RWPE2 (cell line): ENCODE measurements around the gene OR8S1.
"Not testable (repeated sequence)": the region's sequence is repeated elsewhere in the genome, so short reads cannot be mapped to it uniquely, and the experiment has no call there.

Source experiments
- ATAC-seq: fragments of 200-7000 bp; cut with Tn5 transposase; 3 replicates; pipeline ENCODE4 v1.9.1; 2021; ENCODE audit warnings: low read depth
- DNase-seq: peaks from one replicate; pipeline ENCODE4 v3.0.0-alpha.2; 2020; ENCODE audit warnings: low spot score
- H3K27ac ChIP-seq: fragments of 450-650 bp; 2 replicates; pipeline ENCODE4 v1.5.1; 2017; ENCODE audit warnings: mild to moderate bottlenecking; ENCODE audit not compliant: poor library complexity, severe bottlenecking
- H3K27me3 ChIP-seq: fragments of 250-450 bp; sonication (Bioruptor Pico); 2 replicates; pipeline ENCODE4 v1.5.1; 2021; ENCODE audit warnings: mild to moderate bottlenecking, moderate library complexity; ENCODE audit not compliant: insufficient read depth, poor library complexity, severe bottlenecking
- H3K36me3 ChIP-seq: fragments of 250-450 bp; sonication (Bioruptor Pico); 2 replicates; pipeline ENCODE4 v1.5.1; 2020; ENCODE audit warnings: low read depth, mild to moderate bottlenecking, moderate library complexity
- H3K4me1 ChIP-seq: fragments of 250-450 bp; sonication (Bioruptor Pico); 2 replicates; pipeline ENCODE4 v1.5.1; 2021; ENCODE audit warnings: mild to moderate bottlenecking, moderate library complexity; ENCODE audit not compliant: insufficient read depth, poor library complexity, severe bottlenecking
- H3K4me3 ChIP-seq: fragments of 250-450 bp; sonication (Bioruptor Pico); 2 replicates; pipeline ENCODE4 v1.5.1; 2021; ENCODE audit warnings: mild to moderate bottlenecking, moderate library complexity; ENCODE audit not compliant: severe bottlenecking
- H3K9me3 ChIP-seq: fragments of 250-450 bp; sonication (Bioruptor Pico); 2 replicates; pipeline ENCODE4 v1.5.1; 2021; ENCODE audit warnings: mild to moderate bottlenecking, moderate library complexity; ENCODE audit not compliant: severe bottlenecking
- CTCF ChIP-seq: fragments of 450-650 bp; IDR thresholded peaks from one replicate; pipeline ENCODE4 v1.5.1; 2017; ENCODE audit warnings: mild to moderate bottlenecking, moderate library complexity; ENCODE audit not compliant: poor library complexity, severe bottlenecking

OR8S1 gene

GRCh38 chr12:48512855-48513254, 12.6 kb upstream of the OR8S1 start:
- ATAC-seq: no peak
- TF ChIP-seq CTCF: no peak
- no peak overlapping the region for H3K4me3 ChIP-seq

GRCh38 chr12:48514728-48515127, 10.7 kb upstream of the OR8S1 start:
- Histone ChIP-seq H3K36me3 (no peaks in the 10 kb centered on the region), H3K4me3 (no peak overlapping the region), H3K4me1 (no peaks in the 10 kb centered on the region), H3K27me3 (peaks cover 19% of the 10 kb centered on the region), H3K27ac (no peak overlapping the region), H3K9me3 (no peaks in the 10 kb centered on the region)
- DNase-seq (no peak), ATAC-seq (no peak)
- TF ChIP-seq CTCF: no peak

More at GRCh38 chr12:48512855-48513254, 12.6 kb upstream of the OR8S1 start:
- H3K27me3 ChIP-seq: peaks cover 26% of the 10 kb centered on the region
- no peaks in the 10 kb centered on the region for H3K9me3 ChIP-seq
- DNase-seq: no peak
- H3K27ac ChIP-seq: no peak overlapping the region
- H3K36me3 ChIP-seq: no peaks in the 10 kb centered on the region
- no peaks in the 10 kb centered on the region for H3K4me1 ChIP-seq

- ATAC-seq, H3K27ac ChIP-seq, H3K4me3 ChIP-seq, DNase-seq, H3K36me3 ChIP-seq, H3K27me3 ChIP-seq, H3K9me3 ChIP-seq, H3K4me1 ChIP-seq: not testable (repeated sequence)
These were observed 5.1 kb upstream of the OR8S1 start for GRCh38 chr12:48520381-48520780.

GRCh38 chr12:48527891-48528670, 2.6 kb downstream of the OR8S1 start:
- Histone ChIP-seq H3K27me3 (peaks cover 7% of the 10 kb centered on the region), H3K27ac (no peak overlapping the region), H3K4me3 (no peak overlapping the region), H3K36me3 (no peaks in the 10 kb centered on the region), H3K4me1 (no peaks in the 10 kb centered on the region), H3K9me3 (no peaks in the 10 kb centered on the region)
- ATAC-seq (no peak), DNase-seq (no peak)
- TF ChIP-seq CTCF: no peak

GRCh38 chr12:48532601-48533000, 7.2 kb downstream of the OR8S1 start:
- TF ChIP-seq CTCF: no peak
- Histone ChIP-seq H3K27me3 (peaks cover 11% of the 10 kb centered on the region), H3K27ac (no peak overlapping the region), H3K4me3 (no peak overlapping the region), H3K4me1 (no peaks in the 10 kb centered on the region), H3K9me3 (no peaks in the 10 kb centered on the region), H3K36me3 (no peaks in the 10 kb centered on the region)
- no peak for ATAC-seq
- no peak for DNase-seq
